GM18507 (cell line): ENCODE data around the gene SLC35E2B.
"Not testable (repeated sequence)": the region's sequence is repeated elsewhere in the genome, so short reads cannot be mapped to it uniquely, and the experiment has no call there.

Experiments
- DNase-seq: peaks from one replicate; pipeline ENCODE4 v3.0.0; 2011; ENCODE audit warnings: low read depth; ENCODE audit not compliant: insufficient read length; ENCODE audit errors: extremely low spot score
- FAIRE-seq: peaks from 2 replicates; lab custom pipeline; 2011; peaks lifted over from hg19 to GRCh38; lab: Jason Lieb, UNC

The SLC35E2B gene

DNA sequence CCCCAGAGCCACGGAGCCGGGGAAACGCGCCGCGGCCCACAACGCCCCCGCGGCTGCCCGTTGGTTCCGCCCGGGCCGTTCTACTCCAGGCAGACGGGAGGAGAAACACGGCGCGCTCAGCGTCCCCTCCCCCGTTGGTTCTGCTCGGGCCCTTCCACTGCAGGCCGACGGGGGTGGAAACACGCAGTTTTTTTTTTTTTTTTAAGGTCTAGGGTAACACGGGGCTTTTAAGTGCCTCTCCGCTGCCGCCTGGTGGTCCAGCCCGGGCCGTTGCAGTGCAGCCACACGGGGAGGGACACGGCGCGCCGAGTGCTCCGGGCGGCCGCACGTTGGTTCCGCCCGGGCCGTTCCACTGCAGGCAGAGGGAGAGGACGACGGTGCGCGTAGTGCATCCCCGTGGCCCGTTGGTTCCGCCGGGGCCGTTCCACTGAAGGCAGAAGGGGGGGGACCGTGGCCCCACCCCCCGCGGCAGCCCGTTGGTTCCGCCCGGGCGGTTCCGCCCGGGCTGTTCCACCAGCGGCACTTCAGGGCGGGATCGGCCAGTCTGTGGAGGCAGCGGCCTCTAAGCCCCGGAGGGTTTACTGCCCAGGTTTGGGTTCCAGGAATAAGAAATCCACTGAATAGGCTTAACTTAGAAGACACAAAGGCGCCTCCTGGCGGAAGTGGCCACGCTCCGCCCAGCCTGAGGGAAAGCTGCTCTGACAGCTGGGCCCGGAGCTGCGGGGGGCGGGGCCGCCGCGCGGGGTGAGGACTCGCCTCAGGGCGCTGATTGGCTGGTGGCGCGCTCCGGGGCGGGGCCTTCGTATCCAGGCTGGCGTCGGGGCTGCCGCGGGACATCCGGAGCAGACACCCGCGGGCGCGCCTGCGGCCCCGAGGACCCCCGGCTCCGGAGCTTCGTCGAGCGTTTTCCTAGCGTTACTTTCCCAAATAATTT lies at the start of gene SLC35E2B:
Gene SLC35E2B, minus strand, starts transcription at position 82 of the 934 bp plus-strand sequence. CDS start 16,096 bp downstream, outside the sequence.
- peak; percentile 30 for DNase-seq
- FAIRE-seq, result peak; percentile 98

GRCh38 chr1:1741013-1741412 lies 48.4 kb upstream of the SLC35E2B start:
- not testable (repeated sequence) for DNase-seq, FAIRE-seq

- FAIRE-seq, DNase-seq: not testable (repeated sequence)
Observed at GRCh38 chr1:1738799-1739337, 46.3 kb upstream of the SLC35E2B start.

GRCh38 chr1:1737675-1738590 lies 45.3 kb upstream of the SLC35E2B start:
- FAIRE-seq, result peak; percentile 94

GRCh38 chr1:1732381-1732780 lies 39.8 kb upstream of the SLC35E2B start:
- DNase-seq (no peak), FAIRE-seq (no peak)

More at GRCh38 chr1:1737675-1738590, 45.3 kb upstream of the SLC35E2B start:
- not testable (repeated sequence) for DNase-seq

- FAIRE-seq, result no peak
- no peak for DNase-seq
Observed at GRCh38 chr1:1730870-1731269, 38.3 kb upstream of the SLC35E2B start.

GRCh38 chr1:1730230-1730629 lies 37.6 kb upstream of the SLC35E2B start:
- DNase-seq, FAIRE-seq: not testable (repeated sequence)

DNA sequence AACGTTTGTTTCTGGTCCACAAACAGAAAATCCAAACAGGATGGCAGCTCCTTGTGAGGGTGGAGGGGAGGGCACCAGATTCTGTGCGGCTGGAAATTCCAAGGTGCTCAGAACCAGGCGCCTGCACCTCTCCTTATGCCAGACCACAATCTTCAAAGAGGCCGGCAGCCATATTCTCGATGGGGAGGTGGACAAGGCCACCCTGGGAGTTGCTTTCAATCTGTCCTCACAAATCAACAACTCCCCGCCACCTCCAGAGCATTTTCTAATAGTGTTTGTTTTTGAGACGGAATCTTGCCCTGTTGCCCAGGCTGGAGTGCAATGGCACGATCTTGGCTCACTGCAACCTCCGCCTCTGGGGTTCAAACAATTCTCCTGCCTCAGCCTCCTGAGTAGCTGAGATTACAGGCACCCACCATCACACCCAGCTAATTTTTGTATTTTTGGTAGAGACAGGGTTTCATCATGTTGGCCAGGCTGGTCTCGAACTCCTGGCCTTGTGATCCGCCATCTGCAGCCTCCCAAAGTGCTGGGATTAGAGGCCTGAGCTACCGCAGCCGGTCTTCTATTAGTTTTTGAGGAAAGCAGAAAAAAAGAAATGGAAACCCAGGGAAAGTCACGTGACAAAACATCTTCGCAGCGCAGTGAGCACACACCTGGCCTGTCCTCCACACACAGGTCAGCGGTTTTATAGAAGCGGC lies 36.7 kb upstream of the SLC35E2B start:
- FAIRE-seq, DNase-seq: not testable (repeated sequence)

- FAIRE-seq, DNase-seq: not testable (repeated sequence)
Observed at GRCh38 chr1:1728308-1729005, 35.9 kb upstream of the SLC35E2B start.

DNA sequence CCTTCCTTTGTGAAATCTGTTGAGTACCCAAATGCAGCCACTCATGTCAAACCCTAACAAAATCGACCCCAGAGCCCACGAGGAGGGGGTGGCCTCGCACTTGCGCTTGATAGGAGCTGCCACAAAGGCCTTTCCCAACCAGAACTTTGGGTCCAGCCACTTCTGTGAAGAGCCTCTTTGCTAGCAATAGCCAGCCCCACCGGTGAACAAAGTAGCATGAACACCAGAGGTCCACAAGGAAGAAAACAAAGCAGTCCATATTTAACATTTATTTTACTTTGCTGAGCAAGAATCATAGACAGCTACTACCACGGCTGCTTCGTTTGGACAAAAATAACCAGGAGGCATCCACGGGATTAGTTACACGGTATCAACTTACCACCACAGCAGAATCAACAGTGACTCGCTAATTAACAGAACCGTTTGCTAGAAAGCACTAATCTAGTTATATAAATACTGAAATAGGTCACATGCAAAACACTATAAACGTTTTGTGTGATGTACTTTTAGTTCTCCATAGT lies 34.6 kb upstream of the SLC35E2B start:
- not testable (repeated sequence) for DNase-seq, FAIRE-seq

GRCh38 chr1:1726088-1726487 lies 33.5 kb upstream of the SLC35E2B start:
- FAIRE-seq, DNase-seq: not testable (repeated sequence)

DNA sequence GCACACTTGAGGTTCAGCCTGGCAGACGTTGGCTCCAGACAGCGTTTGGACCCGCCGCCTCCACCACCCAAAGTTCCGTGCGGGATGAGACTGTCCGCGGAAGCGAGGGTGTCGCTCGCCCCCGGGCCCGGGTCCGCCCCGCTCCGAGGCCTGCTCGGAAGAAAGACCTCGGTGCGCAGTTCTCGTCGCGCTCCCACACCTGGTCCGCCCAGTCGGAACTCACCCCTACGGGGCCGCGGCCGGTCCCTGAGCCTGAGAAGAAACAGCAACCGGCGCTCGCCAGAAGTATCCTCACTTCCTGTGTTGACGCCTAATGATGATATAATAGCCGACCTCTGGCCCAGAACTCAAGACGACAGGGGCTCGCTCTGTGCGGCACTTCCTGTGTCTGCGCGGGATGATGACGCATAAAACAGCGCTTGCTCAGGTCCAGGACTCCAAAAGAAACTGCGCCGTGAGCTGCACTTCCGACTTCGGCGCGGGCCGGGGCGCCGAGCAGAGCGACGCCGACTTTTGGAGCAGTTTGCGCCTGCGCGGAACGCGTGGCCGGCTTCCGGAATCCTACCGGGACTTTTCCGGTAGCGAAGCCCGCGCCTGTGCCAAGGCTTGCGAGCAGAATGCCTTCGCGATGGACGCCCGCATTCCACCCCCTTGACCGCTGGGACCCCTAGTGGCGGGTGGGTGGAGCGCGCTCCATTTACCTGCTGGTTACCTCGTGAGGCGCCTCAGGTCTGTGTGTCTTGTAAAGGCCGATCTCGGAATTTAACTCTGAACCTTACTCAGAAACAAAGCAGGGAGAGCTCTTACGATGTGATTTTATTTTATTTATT lies 31.7 kb upstream of the SLC35E2B start, which contains the start of gene CDK11A:
Gene CDK11A, minus strand, starts transcription at position 323 of the 830 bp plus-strand sequence. CDS start 1,539 bp downstream, outside the sequence.
- FAIRE-seq (peak; percentile 97), DNase-seq (peak; percentile 80)

GRCh38 chr1:1721201-1721600 lies 28.6 kb upstream of the SLC35E2B start:
- DNase-seq (no peak), FAIRE-seq (no peak)

- not testable (repeated sequence) for FAIRE-seq, DNase-seq
Observed at GRCh38 chr1:1715109-1715883, 22.7 kb upstream of the SLC35E2B start.

DNA sequence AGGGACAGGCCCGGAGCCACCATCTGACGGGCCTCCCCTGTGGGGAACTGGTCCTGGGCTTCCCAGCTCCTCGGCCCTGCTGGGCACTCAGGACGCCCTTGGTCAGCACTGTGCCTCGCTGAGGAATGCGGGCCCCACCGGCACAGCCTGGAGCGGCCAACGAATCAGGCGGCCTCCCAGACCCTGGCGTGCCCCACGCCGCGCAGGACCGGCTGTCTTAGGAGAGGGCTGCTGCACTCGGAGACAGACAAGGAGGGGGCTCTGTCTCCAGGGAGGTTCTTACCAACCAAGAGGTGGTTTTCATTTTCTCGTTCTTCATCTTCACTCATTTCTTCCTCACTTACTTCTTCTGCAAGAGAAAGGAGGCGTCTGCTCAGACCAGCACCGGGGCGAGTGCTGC lies 15.3 kb upstream of the SLC35E2B start:
- FAIRE-seq, result not testable (repeated sequence)

GRCh38 chr1:1707241-1707640 lies 14.6 kb upstream of the SLC35E2B start:
- FAIRE-seq, DNase-seq: not testable (repeated sequence)

More for the DNA sequence above, 15.3 kb upstream of the SLC35E2B start:
- not testable (repeated sequence) for DNase-seq
